Choroid plexus epithelial cell (primary cell): ENCODE data around the gene OR1B1.
"Not testable (repeated sequence)": the region's sequence is repeated elsewhere in the genome, so short reads cannot be mapped to it uniquely, and the experiment has no call there.

ENCODE experiments used
- DNase-seq: peaks from one replicate; pipeline ENCODE4 v3.0.0-alpha.2; 2010; ENCODE audit warnings: low read depth
- H3K4me3 ChIP-seq: 2 replicates; pipeline ENCODE4 v1.5.1; 2011; ENCODE audit warnings: low read depth, mild to moderate bottlenecking, control low read depth, low read length, moderate library complexity
- TF ChIP-seq, protein P1 (sequence below): conservative IDR thresholded peaks from 2 replicates; pipeline ENCODE4 v1.5.1; 2011; ENCODE audit warnings: low read depth, mild to moderate bottlenecking, control low read depth, inconsistent platforms, low read length, moderate library complexity

Gene OR1B1

DNA sequence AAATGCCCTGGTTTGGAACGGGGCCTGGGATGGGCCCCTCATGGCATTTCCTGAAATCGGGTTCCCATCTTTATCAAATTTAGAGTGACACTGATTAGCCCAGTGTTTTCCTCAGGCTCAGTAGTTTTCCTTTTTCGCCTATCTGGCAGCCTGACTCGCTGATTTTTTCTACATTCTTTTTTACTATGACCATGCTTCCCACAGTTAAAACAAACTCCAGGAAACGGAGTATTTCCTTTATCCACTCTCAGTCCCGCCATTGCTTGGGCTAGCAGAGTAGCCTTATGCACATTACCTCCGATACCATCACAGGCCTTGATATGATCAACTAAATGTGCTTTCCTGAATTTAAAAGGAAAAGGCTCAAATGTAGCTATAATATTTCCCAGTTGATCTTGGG, 37.4 kb downstream of the OR1B1 start:
- H3K4me3 ChIP-seq, result no peak overlapping the region
- no peak for DNase-seq
- TF ChIP-seq, protein P1, sequence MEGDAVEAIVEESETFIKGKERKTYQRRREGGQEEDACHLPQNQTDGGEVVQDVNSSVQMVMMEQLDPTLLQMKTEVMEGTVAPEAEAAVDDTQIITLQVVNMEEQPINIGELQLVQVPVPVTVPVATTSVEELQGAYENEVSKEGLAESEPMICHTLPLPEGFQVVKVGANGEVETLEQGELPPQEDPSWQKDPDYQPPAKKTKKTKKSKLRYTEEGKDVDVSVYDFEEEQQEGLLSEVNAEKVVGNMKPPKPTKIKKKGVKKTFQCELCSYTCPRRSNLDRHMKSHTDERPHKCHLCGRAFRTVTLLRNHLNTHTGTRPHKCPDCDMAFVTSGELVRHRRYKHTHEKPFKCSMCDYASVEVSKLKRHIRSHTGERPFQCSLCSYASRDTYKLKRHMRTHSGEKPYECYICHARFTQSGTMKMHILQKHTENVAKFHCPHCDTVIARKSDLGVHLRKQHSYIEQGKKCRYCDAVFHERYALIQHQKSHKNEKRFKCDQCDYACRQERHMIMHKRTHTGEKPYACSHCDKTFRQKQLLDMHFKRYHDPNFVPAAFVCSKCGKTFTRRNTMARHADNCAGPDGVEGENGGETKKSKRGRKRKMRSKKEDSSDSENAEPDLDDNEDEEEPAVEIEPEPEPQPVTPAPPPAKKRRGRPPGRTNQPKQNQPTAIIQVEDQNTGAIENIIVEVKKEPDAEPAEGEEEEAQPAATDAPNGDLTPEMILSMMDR, result no peak

- TF ChIP-seq, protein P1, result no peak
- no peak within 1 kb of the TSS for H3K4me3 ChIP-seq
- no peak for DNase-seq
Measured at GRCh38 chr9:122614362-122614761, 43.1 kb downstream of the OR1B1 start, which contains the start of gene OR1Q1. OR1Q1 (plus strand) TSS chr9:122614738; CDS start chr9:122614738, 0 bp downstream.

- TF ChIP-seq, protein P1, result no peak
- no peak for DNase-seq
- H3K4me3 ChIP-seq, result no peak overlapping the region
Measured at GRCh38 chr9:122609804-122610203, 47.6 kb downstream of the OR1B1 start.

GRCh38 chr9:122606587-122606986, 50.8 kb downstream of the OR1B1 start:
- TF ChIP-seq, protein P1, result no peak
- H3K4me3 ChIP-seq, result no peak overlapping the region
- no peak for DNase-seq

DNA sequence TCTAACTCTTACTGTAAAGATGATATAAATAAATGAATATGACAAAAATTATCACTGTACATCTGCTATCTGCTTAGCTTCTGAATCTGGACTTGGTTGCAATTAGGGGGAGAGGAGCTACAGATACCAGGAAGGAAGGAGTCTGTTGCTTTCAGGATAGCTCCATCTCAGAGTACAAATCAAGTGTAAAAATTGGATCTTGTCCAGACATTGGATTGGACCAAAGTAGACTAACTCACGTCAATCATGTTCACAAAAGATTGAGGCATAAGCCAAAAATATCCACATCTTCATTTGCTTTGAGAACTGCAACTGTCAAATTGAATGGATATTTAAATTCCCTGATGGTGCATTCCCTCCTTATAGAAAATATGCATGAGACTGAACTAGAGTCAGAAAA, 51.7 kb downstream of the OR1B1 start:
- TF ChIP-seq, protein P1, result no peak
- no peak for DNase-seq
- no peak overlapping the region for H3K4me3 ChIP-seq

GRCh38 chr9:122583284-122583683, 74.1 kb downstream of the OR1B1 start, which contains the start of gene OR1L8:
OR1L8 (minus strand) TSS chr9:122583384; CDS start chr9:122568477, 14,907 bp downstream.
- DNase-seq, H3K4me3 ChIP-seq: not testable (repeated sequence)

GRCh38 chr9:122580360-122580759, 77.1 kb downstream of the OR1B1 start:
- TF ChIP-seq, protein P1, result no peak
- peak; percentile 55 for DNase-seq
- no peak overlapping the region for H3K4me3 ChIP-seq
